Pancreas (tissue), 10 donors: ENCODE results near the gene GATAD2A. TPM values are rescaled to one million over a fixed set of nuclear protein-coding genes. Genes with fewer than 3 reads are reported as not detected.

ENCODE experiments used
- ATAC-seq, 4 donors: fragments of 200-7000 bp; cut with Tn5 transposase; one replicate each; pipeline versions ENCODE4 v1.8.0 to v1.9.1; 2020; ENCODE audit warnings: mild to moderate bottlenecking in 4 of 4, moderate library complexity in 4 of 4
- DNase-seq, 6 donors: peaks; one replicate each; pipeline ENCODE4 v3.0.0-alpha.2; 2020
- FAIRE-seq: peaks from 2 replicates; lab custom pipeline; 2012; peaks lifted over from hg19 to GRCh38; lab: Jason Lieb, UNC
- H3K27ac ChIP-seq, 4 donors: fragments of 200-600 bp; sonication (generic); 1 replicate in 3 of 4; 2 replicates in 1 of 4; pipeline versions ENCODE4 v1.5.0 to v1.8.0; 2020
- H3K27me3 ChIP-seq, 4 donors: fragments of 200-600 bp; one replicate each; pipeline ENCODE4 v1.8.0; 2021
- H3K36me3 ChIP-seq, 3 donors: fragments of 200-600 bp; sonication (generic) in 1 of 3; one replicate each; pipeline versions ENCODE4 v1.5.0 to v1.8.0; 2020 to 2021
- H3K4me1 ChIP-seq, 3 donors: fragments of 200-600 bp; one replicate each; pipeline ENCODE4 v1.8.0; 2021
- H3K4me3 ChIP-seq, 4 donors: fragments of 200-600 bp; sonication (generic) in 2 of 4; one replicate each; pipeline versions ENCODE4 v1.5.0 to v1.8.0; 2020 to 2021
- H3K9me3 ChIP-seq, 4 donors: fragments of 200-600 bp; one replicate each; pipeline ENCODE4 v1.8.0; 2021
- CTCF ChIP-seq, 4 donors: fragments of 200-600 bp; sonication (generic) in 3 of 4; IDR thresholded peaks; one replicate each; pipeline versions ENCODE4 v1.5.0 to v1.8.0; 2021; ENCODE audit warnings: antibody characterized with exemption in 4 of 4
- WGBS, 2 donors: extraction: QIAGEN DNeasy Blood & Tissue Kit; methylation state at CpG; one replicate each; pipeline ENCODE4 v1.1.7; 2013; 5-methylcytosine and 5-hydroxymethylcytosine counted together
- intact Hi-C, 3 donors: fragments of 100-400 bp; cut with DNase I; formaldehyde crosslinking; loops; one replicate each; pipeline versions ENCODE4 v1.11.1 to v1.14.2; 2022
- polyA plus RNA-seq, 2 donors: library from polyadenylated mRNA; stranded (reverse); fragments of 200-250 nt; gene quantifications; one replicate each; pipeline ENCODE4 v1.2.3, GENCODE V29; 2013
- total RNA-seq, 6 donors: library from RNA; stranded (reverse); fragmentation: NEBNext Ultra II Directional in 4 of 6; extraction: Animal tissue kit (Norgen Biotek cat#: 25700) in 4 of 6; gene quantifications; one replicate each; pipeline versions ENCODE4 v1.2.1 to v1.2.4, GENCODE V29; 2021 to 2023
- donor health status: healthy with polysubstance abuse.
- donor health status: DM: no; HTN: no; CAD: no; lungs with moderate emphysema.
- donor health status: DM: no; HTN: no; CAD: no.
- donor health status: control.
- donor health status: control.
- donor health status: Bipolar disorder and iron deficiency.
- donor health status: DM: yes; HTN: yes; CAD: no.
- donor health status: DM: no; HTN: no; CAD: no.
- donor health status: DM: no; HTN: no; CAD: no.
- donor health status: DM: yes; HTN: yes; CAD: no.

The GATAD2A gene
- total and polyA plus RNA-seq, 8 donors = 11.9 to 51.8 (median 36.7) TPM

DNA sequence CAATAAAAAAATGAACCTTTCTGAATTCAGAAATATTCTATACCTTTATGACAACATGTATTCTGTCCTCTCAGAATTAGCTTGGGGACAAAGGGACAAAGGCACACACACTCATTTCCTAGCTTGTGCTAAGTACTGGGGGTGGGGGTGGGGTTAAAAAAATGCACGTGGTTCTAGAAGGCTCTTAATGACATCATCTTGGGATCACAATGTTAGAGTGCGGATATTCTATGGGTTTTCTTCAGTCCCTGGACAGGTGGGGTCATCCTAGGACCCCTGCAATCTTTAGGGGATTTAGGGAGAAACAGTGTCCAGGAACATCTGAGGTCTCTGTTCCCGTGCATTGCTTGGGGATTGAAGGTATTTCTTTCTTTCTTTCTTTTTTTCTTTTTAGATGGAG, 21.8 kb downstream of the GATAD2A start:
- intact Hi-C loops = no loop called here
- no peaks in the 10 kb centered on the region for H3K27me3 ChIP-seq
- ATAC-seq (no peak), FAIRE-seq (no peak), DNase-seq (no peak)
- 63 to 64% methylated on average over 3 of the region's 3 CpGs for WGBS, 2 donors
- no peak overlapping the region for H3K4me3 ChIP-seq
- no peak for TF ChIP-seq CTCF (IDR thresholded peaks at IDR 0.05)
- H3K9me3 ChIP-seq = no peaks in the 10 kb centered on the region
- H3K36me3 ChIP-seq = no peaks in the 10 kb centered on the region
- H3K4me1 ChIP-seq = peaks cover 0 to 7% (median 0%) of the 10 kb centered on the region in 3 donors
- no peak overlapping the region for H3K27ac ChIP-seq

DNA sequence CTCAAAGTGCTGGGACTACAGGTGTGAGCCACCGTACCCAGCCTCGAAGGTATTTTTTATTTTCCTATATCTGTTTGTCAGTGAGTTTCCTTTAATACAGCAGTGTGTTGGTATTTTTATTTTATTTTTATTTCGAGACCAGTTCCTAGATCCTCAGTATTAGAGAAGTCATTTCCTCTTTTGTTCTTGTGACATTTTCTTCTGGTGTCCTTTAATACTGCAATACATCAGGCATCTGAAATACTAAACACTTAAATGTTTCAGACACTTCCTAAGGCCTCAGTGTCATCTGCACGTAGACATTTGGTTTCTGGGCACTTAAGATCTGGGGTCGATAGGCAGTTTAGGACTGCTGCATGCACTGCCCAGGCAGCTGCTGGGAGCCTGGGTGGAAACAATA, 22.5 kb downstream of the GATAD2A start:
- no peaks in the 10 kb centered on the region for H3K36me3 ChIP-seq
- TF ChIP-seq CTCF (IDR thresholded peaks at IDR 0.05) = no peak
- no peak for FAIRE-seq
- H3K27ac ChIP-seq = no peak overlapping the region
- no peak for ATAC-seq
- H3K4me1 ChIP-seq = peaks cover 0 to 6% (median 0%) of the 10 kb centered on the region in 3 donors
- DNase-seq = no peak
- intact Hi-C loops = no loop called here
- WGBS, 2 donors = 87 to 88% methylated on average over 5 of the region's 5 CpGs
- H3K27me3 ChIP-seq = no peaks in the 10 kb centered on the region
- no peak overlapping the region for H3K4me3 ChIP-seq
- H3K9me3 ChIP-seq = no peaks in the 10 kb centered on the region

- no peak overlapping the region for H3K4me3 ChIP-seq
- no peaks in the 10 kb centered on the region for H3K27me3 ChIP-seq
- H3K27ac ChIP-seq = no peak overlapping the region
- WGBS, 2 donors = 92 to 93% methylated on average over 10 of the region's 10 CpGs
- no peak for DNase-seq
- no peak for TF ChIP-seq CTCF (IDR thresholded peaks at IDR 0.05)
- no peaks in the 10 kb centered on the region for H3K36me3 ChIP-seq
- FAIRE-seq = no peak
- H3K9me3 ChIP-seq = no peaks in the 10 kb centered on the region
- intact Hi-C loops = no loop called here
- H3K4me1 ChIP-seq = peaks cover under 1 to 4% (median 3%) of the 10 kb centered on the region in 3 donors
- no peak for ATAC-seq
Observed at GRCh38 chr19:19428746-19429145, 23.3 kb downstream of the GATAD2A start.

DNA sequence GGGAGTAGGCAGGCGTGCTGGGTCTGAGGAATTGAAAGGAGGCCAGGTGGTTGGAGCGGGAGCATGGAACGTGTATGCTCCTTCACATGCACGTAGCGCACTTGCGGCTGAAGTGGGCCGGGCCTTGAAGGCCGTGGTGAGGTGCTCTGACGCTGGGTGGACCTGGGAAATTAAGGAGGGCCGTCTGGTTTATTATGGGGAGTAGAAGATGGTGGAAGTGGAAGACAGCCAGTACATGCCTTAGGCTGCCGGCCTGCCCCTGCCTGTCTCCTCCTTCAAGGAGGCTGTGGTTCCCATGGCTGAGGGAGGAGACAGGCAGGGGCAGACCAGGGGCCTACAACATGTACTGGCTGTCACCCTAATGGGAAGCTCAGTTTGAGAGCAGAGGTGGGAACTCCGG, 23.9 kb downstream of the GATAD2A start:
- H3K4me1 ChIP-seq = peaks cover 6 to 10% (median 9%) of the 10 kb centered on the region in 3 donors
- 92% methylated on average over 12 of the region's 12 CpGs for WGBS, 2 donors
- no peak for DNase-seq
- H3K36me3 ChIP-seq = no peaks in the 10 kb centered on the region
- no peaks in the 10 kb centered on the region for H3K9me3 ChIP-seq
- FAIRE-seq = no peak
- H3K27ac ChIP-seq = no peak overlapping the region
- intact Hi-C loops = no loop called here
- no peak for ATAC-seq
- TF ChIP-seq CTCF (IDR thresholded peaks at IDR 0.05) = no peak
- no peaks in the 10 kb centered on the region for H3K27me3 ChIP-seq
- H3K4me3 ChIP-seq = no peak overlapping the region

DNA sequence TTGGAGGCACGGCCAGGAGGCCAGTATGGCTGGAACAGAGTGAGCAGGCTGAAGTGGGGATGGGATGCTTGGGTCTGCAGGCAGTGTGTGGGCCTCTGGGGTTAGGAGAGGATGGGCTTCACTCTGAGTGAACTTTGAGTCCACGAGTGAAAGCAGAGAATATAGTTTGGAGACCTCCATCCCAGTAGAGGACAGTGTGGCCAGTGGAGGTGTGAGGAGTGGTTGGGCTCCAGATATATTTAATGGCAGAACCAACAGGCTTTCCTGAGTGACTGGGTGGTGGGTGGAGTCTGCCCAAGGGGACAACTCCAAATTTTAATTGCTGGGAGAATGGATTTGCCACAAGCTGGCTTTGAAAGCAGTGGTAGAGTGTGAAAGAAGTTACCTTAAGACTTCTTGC, 27.3 kb downstream of the GATAD2A start:
- intact Hi-C loops = no loop called here
- no peak for FAIRE-seq

More for the DNA sequence above, 27.3 kb downstream of the GATAD2A start:
- no peaks in the 10 kb centered on the region for H3K27me3 ChIP-seq
- H3K36me3 ChIP-seq = no peaks in the 10 kb centered on the region
- no peaks in the 10 kb centered on the region for H3K9me3 ChIP-seq
- peaks cover 11 to 17% (median 15%) of the 10 kb centered on the region in 3 donors for H3K4me1 ChIP-seq
- no peak overlapping the region for H3K4me3 ChIP-seq
- no peak for ATAC-seq
- no peak for TF ChIP-seq CTCF (IDR thresholded peaks at IDR 0.05)
- H3K27ac ChIP-seq = no peak overlapping the region
- DNase-seq = no peak
- 89 to 90% methylated on average over 2 of the region's 2 CpGs for WGBS, 2 donors
